Stimulated activated memory B cell treated with anti-CD40 and anti-IgM and Interleukin-4, amounts not matched to agents 10 μg/mL and 1 μg/mL and 100 μg/mL, for 72 hours (primary cell): ENCODE results near the gene C16orf74.
A peak's percentile ranks its signal among the peaks of the same experiment; 100 is the strongest.

Source experiments
- ATAC-seq: fragments of 150-1000 bp; cut with Tn5 transposase; 2 replicates; pipeline ENCODE4 v1.10.0; 2021
- H3K27ac Mint-ChIP-seq: one replicate; pipeline ENCODE4 v1.8.0; 2022; ENCODE audit warnings: mild to moderate bottlenecking, mixed read lengths
- H3K27me3 Mint-ChIP-seq: one replicate; pipeline ENCODE4 v1.8.0; 2022; ENCODE audit warnings: mixed read lengths
- H3K36me3 Mint-ChIP-seq: one replicate; pipeline ENCODE4 v1.8.0; 2022; ENCODE audit warnings: mixed read lengths
- H3K4me1 Mint-ChIP-seq: one replicate; pipeline ENCODE4 v1.8.0; 2022; ENCODE audit warnings: mixed read lengths
- H3K4me3 Mint-ChIP-seq: one replicate; pipeline ENCODE4 v1.8.0; 2022; ENCODE audit warnings: mild to moderate bottlenecking, moderate library complexity, mixed read lengths
- H3K9me3 Mint-ChIP-seq: one replicate; pipeline ENCODE4 v1.8.0; 2022; ENCODE audit warnings: mixed read lengths

The C16orf74 gene

DNA sequence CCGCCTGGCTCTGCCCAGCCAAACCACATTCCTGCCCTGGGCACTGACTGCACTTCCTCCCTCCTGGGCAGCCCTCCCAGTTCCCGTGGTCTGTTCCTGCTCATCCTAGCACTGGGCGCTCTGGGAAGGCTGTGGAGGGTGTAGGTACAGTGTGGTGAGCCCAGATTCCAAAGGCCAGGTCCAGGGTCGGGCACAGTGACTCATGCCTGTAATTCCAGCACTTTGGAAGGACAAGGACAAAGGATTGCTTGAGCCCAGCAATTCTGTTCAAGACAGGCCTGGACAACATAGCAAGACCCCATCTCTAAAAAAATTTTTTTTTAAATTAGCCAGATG is 30.6 kb downstream of the C16orf74 start:
- no peaks in the 10 kb centered on the region for H3K9me3 Mint-ChIP-seq
- H3K27me3 Mint-ChIP-seq: no peaks in the 10 kb centered on the region
- H3K4me3 Mint-ChIP-seq: no peak overlapping the region
- H3K27ac Mint-ChIP-seq: no peak overlapping the region
- no peaks in the 10 kb centered on the region for H3K36me3 Mint-ChIP-seq
- H3K4me1 Mint-ChIP-seq: peaks cover 31% of the 10 kb centered on the region
- no peak for ATAC-seq

DNA sequence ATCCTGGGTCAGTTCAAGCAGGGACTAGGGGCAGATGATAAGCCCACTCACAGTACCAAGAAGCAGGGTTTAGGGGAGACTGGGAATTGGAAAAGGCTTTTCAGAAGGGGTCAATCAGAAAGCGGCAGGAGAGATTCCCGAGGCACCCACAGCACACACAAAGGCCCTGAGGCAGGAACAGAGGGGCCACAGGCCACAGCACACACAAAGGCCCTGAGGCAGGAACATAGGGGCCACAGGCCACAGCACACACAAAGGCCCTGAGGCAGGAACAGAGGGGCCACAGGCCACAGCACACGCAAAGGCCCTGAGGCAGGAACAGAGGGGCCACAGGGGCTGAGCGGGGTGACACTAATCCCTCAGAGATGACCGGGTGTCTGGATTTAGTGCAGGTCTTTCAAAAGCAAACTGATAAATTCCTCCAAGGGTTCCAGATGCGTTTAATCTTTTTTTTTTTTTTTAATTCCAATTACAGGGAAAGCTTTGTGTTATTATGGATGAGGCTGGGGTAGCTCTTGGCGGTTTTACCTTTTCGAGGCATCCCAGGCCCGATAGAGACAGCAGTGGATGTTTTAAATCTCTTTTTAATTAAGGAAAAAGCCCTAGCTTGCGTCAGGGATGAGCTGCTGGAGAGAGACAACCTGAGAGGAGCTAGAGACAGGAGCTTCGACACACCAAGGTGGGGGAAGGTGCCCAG is 31.1 kb downstream of the C16orf74 start:
- ATAC-seq: no peak
- H3K36me3 Mint-ChIP-seq: no peaks in the 10 kb centered on the region
- no peaks in the 10 kb centered on the region for H3K9me3 Mint-ChIP-seq
- no peak overlapping the region for H3K27ac Mint-ChIP-seq
- H3K4me1 Mint-ChIP-seq: peaks cover 31% of the 10 kb centered on the region
- no peak overlapping the region for H3K4me3 Mint-ChIP-seq
- H3K27me3 Mint-ChIP-seq: no peaks in the 10 kb centered on the region

DNA sequence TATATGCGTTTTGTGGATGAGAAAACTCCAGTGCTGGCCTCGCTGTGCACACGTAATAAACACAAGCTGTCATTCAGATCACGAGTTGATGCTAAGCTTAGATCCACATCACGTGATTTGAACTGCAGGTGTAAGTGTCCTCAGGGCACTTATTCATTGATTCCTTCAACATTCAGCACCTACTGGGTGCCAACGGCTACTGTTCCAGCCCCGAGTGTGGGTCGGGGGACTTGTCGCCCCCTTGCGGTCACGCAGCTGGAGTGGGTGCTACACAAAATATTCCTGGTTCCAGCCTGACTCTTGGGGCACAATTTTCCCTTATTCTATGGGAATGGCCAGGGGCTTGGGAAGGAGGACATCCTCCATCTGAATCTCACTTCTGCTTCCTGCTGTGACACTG is 32.2 kb downstream of the C16orf74 start:
- Mint-ChIP-seq H3K9me3 (no peaks in the 10 kb centered on the region), H3K4me3 (no peak overlapping the region), H3K27me3 (no peaks in the 10 kb centered on the region), H3K36me3 (no peaks in the 10 kb centered on the region), H3K27ac (no peak overlapping the region), H3K4me1 (peaks cover 31% of the 10 kb centered on the region)
- no peak for ATAC-seq

DNA sequence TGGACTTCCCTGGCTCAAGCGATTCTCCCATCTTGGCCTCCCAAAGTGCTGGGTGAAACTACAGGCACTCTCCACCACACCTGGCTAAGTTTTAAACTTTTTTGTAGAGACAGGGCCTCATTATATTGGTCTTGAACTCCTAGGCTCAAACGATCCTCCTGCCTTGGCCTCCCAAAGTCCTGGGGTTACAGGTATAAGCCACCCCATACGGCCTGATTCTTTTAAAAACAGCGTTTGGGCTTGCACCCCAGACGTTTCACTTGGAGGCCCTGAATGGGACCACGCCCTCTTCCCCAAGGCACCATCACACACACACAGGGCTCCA is 32.8 kb downstream of the C16orf74 start:
- Mint-ChIP-seq H3K27me3 (no peaks in the 10 kb centered on the region), H3K27ac (no peak overlapping the region)

DNA sequence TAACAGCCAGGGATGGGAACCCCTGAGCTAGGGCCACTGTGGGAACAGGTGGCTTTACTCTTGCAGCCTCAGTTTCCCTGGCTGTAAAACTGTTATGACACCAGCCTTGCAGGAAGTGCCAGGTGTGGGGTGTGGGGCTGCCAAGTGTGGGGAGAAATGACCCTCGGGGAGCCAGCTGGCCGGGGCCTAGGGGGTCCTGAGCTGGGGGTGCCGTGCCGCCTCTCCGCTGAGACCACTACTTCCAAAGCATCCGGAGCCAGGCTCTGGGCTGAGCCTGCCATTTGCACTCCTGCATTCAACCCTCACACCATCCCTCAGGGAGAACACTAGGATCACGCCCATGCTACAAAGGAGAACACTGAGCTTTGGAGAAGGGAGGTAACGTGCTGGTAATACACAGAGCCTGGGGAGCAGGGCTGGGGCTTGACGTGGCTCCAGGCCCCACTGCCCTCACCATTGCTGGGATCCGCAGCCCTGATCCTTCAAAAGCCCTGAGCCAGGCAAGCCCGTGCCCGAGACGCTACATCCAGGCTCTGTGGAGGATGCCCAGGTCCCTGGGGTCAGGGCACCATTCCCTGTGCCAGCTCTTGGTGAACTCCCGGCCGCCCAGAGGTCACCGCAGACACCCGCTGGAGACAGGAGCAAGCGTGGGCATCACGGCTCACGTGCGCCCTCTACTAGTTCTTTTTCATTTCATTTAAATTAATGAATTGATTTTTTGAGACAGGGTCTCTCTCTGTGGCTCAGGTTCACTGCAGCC is 33.3 kb downstream of the C16orf74 start:
- no peak overlapping the region for H3K4me3 Mint-ChIP-seq
- no peaks in the 10 kb centered on the region for H3K27me3 Mint-ChIP-seq
- peaks cover 8% of the 10 kb centered on the region for H3K36me3 Mint-ChIP-seq
- no peak overlapping the region for H3K27ac Mint-ChIP-seq
- peaks cover 31% of the 10 kb centered on the region for H3K4me1 Mint-ChIP-seq
- peak; percentile 34 for ATAC-seq
- no peaks in the 10 kb centered on the region for H3K9me3 Mint-ChIP-seq

More for the DNA sequence above, 32.8 kb downstream of the C16orf74 start:
- peaks cover 3% of the 10 kb centered on the region for H3K36me3 Mint-ChIP-seq
- no peak overlapping the region for H3K4me3 Mint-ChIP-seq
- H3K9me3 Mint-ChIP-seq: no peaks in the 10 kb centered on the region
- no peak for ATAC-seq
- H3K4me1 Mint-ChIP-seq: peaks cover 31% of the 10 kb centered on the region

DNA sequence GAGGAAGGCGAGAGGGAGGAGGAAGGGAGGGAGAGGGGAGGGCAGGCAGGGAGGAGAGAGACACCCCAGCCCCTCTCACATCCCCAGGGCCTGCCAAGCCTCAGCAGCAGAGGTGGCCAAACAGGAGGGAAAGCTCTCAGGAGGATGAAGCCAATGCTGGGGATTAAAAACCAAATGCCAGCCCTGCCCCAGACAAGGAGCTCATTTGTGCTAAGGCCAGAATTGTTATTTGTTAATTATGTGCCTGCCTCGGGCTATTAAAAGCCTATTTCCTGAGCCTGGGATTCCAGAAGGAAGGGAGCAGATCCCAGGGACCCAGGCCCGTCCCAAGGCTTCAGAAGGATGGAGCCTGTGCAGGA is 34.2 kb downstream of the C16orf74 start:
- Mint-ChIP-seq H3K27me3 (no peaks in the 10 kb centered on the region), H3K4me1 (peaks cover 31% of the 10 kb centered on the region), H3K4me3 (no peak overlapping the region), H3K27ac (no peak overlapping the region), H3K36me3 (peaks cover 16% of the 10 kb centered on the region), H3K9me3 (peaks cover 3% of the 10 kb centered on the region)
- ATAC-seq: no peak

DNA sequence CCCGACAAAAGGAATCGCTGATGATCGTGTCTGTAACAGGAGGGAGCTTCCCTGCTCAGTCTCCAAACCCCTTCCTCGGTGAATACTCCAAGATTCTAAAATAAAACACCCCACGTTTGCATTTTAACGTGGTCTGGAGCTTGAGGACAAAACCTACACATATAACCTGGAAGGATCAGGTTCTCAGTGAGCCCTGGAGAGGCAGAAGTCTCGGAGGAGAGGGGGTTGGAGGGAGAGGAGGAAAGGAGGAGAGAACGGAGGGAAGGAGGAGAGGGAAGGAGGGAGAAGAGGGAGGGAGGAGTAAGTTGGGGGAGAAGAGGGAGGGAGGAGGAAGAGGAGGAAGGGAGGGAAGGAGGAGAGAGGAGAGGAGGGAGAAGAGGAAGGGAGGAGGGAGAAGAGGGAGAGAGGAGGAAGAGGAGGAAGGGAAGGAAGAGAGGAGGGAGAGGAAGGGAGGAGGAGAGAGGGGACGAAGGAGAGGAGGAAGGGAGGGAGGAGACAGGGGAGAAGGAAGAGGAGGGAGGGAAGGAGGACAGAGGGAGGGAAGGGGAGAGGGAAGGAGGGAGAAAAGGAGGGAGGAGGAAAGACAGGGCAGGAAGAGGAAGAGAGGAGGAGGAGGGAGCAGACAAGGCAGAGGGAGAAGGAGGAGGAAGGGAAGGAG is 34.7 kb downstream of the C16orf74 start:
- H3K27ac Mint-ChIP-seq: peak overlapping the region; percentile 32
- peaks cover 16% of the 10 kb centered on the region for H3K36me3 Mint-ChIP-seq
- H3K4me1 Mint-ChIP-seq: peaks cover 31% of the 10 kb centered on the region
- H3K4me3 Mint-ChIP-seq: no peak overlapping the region
- ATAC-seq: no peak
- H3K27me3 Mint-ChIP-seq: no peaks in the 10 kb centered on the region
- H3K9me3 Mint-ChIP-seq: peaks cover 3% of the 10 kb centered on the region

DNA sequence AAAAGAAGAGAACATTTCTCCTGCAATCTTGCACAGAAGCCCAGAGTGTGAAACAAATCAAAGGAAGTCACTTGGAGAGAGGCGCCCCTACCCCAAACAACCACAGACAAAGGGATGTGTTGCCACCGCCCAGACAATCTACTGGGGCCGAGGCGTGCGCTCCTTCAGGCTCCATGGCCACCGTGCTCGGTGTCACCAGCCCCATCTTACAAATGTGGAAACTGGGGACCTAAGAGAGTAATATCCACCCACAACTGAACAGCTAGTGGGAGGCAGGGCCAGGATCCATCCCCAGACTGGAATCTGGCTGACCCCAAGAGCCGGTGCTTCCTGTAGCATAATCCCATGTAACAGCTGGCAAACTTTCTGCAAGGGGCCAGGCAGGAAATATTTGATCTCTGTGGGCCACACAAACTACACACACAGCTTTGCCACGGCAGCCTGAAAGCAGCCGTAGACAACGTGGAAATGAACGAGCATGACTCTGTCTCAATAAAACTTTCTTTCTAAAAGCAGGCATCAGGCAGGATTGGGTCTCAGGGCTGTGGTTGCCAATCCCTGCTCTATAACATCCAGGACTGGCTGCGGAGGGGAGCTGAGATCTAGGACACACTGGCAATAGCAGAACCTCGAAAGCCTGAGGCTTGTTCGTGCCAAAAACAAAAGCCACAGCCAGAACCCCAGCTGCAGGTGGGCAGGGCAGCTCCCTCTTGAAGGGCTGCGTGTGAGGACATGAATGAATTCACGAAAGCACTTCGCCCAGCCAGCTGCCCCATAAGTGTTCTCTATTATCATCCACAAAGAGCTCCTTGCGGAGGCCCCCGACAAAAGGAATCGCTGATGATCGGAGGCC is 35.5 kb downstream of the C16orf74 start:
- Mint-ChIP-seq H3K27ac (peak overlapping the region; percentile 32), H3K9me3 (peaks cover 3% of the 10 kb centered on the region), H3K4me1 (peaks cover 31% of the 10 kb centered on the region), H3K27me3 (no peaks in the 10 kb centered on the region), H3K4me3 (no peak overlapping the region), H3K36me3 (peaks cover 16% of the 10 kb centered on the region)
- no peak for ATAC-seq

DNA sequence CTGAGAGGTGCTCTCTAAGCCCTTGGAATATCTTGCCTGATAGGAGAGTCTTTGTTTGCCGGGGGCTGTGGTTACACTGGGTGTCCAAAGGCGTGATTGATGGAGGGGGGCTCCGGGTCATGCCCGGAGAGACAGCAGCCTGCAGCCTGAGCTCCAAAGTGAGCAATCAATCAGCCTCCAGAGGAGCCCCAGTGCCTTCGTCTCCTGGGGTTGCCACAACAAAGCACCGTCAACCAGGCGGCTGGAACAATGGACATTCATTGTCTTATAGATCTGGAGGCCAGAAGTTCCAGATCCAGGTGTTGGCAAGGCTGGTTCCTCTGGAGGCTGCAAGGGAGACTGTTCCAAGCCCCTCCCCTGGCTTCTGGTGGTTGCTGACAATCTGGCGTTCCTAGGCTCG is 38.1 kb downstream of the C16orf74 start:
- H3K36me3 Mint-ChIP-seq: peaks cover 16% of the 10 kb centered on the region

DNA sequence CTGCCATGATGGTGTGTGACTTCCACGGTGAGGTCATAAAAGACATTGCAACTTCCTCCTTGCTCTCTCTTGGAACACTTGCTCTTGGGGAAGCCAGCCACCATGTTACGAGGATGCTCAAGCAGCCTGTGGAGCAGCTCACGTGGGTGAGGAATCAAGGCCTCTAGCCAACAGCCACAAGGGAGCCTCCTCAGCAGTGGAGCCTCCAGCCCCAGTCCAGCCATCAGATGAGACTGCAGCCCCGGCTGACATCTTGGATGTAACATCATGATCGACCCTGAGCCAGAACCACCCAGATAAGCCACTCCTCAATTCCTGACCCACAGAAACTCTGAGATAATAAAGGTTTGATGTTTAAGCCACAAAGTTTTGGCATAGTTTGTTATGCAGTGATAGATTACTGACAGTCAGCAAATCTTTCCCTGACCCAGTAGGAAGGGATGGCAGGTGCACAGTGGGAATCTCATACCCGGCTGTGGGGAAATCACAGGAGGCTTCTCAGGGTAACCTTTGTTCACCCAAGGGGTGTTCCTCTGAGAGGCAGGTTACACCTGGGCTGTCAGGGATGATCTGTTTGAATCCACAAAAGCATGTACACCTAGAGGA is 38.8 kb downstream of the C16orf74 start:
- Mint-ChIP-seq H3K27me3 (no peaks in the 10 kb centered on the region), H3K4me3 (no peak overlapping the region), H3K4me1 (peaks cover 11% of the 10 kb centered on the region), H3K9me3 (peaks cover 3% of the 10 kb centered on the region), H3K27ac (no peak overlapping the region), H3K36me3 (peaks cover 16% of the 10 kb centered on the region)
- no peak for ATAC-seq

More for the DNA sequence above, 38.1 kb downstream of the C16orf74 start:
- ATAC-seq: no peak
- Mint-ChIP-seq H3K9me3 (peaks cover 3% of the 10 kb centered on the region), H3K4me3 (no peak overlapping the region), H3K27me3 (no peaks in the 10 kb centered on the region), H3K27ac (no peak overlapping the region), H3K4me1 (peaks cover 14% of the 10 kb centered on the region)

DNA sequence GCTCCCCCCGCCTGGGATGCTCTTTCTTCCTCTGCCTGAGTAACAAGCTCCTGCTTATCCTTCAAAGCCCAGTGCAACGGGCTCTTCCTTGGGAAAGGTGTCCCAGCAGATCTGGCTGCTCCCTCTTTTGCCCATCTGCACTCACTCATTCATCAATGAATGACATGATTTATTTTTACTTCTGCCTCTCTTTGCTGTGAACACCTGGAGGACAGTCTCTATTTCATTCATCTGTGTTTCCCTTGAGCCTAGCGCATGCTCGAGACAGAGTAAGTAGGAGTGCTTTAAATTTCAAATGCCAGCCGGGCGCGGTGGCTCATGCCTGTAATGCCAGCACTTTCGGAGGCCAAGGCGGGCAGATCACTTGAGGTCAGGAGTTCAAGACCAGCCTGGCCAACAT is 40.2 kb downstream of the C16orf74 start:
- no peaks in the 10 kb centered on the region for H3K27me3 Mint-ChIP-seq
- H3K4me1 Mint-ChIP-seq: peaks cover 5% of the 10 kb centered on the region
- H3K4me3 Mint-ChIP-seq: no peak overlapping the region
- H3K27ac Mint-ChIP-seq: no peak overlapping the region
- ATAC-seq: no peak
- H3K36me3 Mint-ChIP-seq: peaks cover 16% of the 10 kb centered on the region
- H3K9me3 Mint-ChIP-seq: peaks cover 3% of the 10 kb centered on the region

DNA sequence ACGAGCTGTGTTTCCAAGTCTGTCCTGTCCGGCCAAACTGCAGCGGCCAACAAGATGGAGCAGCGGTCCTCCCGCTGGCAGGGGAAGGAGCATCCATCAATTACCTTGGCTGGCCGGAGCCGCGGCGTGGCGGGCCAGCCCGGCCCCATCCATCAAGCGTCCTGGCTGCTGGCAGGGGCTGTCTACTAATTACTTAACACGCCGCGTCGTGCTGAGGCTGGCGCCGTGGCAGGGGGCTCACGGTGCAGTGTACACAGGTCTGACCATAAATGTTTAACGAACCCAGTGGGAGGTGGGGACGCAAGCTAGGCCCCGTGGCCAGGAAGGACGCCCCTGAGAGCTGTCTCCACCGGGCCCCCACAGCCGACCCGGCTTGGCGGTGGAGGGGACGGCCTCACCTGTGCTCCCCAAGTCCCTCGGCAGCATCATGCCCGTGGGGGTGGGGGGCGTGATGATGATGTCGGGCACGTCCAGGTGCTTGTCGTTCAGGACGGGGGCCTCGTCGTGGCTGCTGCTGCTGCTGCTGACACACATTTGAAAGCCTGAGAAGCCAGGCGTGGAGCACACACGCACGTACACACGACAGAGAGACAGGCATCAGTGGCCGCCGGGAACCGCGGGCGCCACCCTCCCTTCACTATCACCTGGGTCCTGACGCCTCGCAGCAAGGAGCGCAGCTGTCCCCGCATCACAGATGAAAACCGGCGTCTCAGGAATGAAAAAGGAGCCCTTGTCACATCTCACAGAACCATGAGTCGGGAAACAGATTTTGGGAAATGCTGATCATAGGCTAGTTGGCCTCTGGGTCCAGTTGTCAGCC is 40.9 kb downstream of the C16orf74 start:
- Mint-ChIP-seq H3K4me3 (no peak overlapping the region), H3K27me3 (no peaks in the 10 kb centered on the region), H3K27ac (no peak overlapping the region), H3K9me3 (peaks cover 3% of the 10 kb centered on the region), H3K4me1 (no peaks in the 10 kb centered on the region), H3K36me3 (peaks cover 16% of the 10 kb centered on the region)
- no peak for ATAC-seq

DNA sequence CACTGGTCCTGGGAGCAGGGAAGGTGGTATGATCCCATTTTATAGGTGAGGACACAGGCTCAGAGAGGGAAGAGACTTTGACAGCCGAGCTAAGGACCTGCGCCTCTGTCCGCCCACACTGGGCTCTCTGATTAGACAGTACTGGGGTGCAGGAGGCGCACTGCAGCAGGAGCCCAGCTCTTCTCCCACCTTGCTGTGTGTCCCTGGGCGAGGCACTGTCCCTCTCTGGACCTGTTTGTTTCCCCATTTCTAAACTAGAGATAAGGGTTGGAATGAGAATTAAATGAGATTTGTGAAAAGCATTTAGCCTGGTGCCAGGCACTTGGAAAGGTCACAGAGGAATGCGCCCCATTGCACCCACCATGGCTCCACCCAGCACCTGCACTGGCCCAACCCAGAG is 42.6 kb downstream of the C16orf74 start:
- peaks cover 3% of the 10 kb centered on the region for H3K9me3 Mint-ChIP-seq
- H3K4me1 Mint-ChIP-seq: no peaks in the 10 kb centered on the region
- no peak for ATAC-seq
- H3K27me3 Mint-ChIP-seq: no peaks in the 10 kb centered on the region
- no peak overlapping the region for H3K27ac Mint-ChIP-seq
- no peak overlapping the region for H3K4me3 Mint-ChIP-seq
- H3K36me3 Mint-ChIP-seq: peaks cover 15% of the 10 kb centered on the region

DNA sequence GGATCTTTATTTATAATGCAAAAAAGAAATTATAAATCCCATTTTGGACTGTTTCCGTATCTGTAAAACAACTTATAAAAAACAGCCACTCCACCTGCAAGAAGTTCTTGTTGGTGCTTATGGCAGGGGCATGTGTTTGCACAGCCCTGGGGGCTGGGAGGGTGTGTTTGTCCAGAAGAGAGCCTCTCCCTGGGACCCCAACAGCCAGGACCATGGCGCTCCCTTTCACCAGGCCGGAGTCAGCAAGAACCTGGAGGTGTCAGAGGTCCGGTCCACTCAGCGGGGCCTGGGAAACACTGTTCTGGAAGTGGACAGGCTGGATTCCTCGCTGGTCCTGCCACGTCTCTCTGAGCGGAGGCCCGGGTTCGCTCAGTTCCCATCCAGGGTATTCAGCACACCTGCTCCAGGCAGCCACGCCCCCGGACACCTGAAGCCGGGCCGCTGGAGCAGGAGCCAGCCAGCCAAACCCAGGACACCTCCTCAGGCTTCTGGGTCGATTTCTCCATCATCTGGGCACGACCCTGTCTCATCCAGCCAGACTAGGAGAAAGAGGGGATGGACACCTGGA is 43.3 kb downstream of the C16orf74 start:
- Mint-ChIP-seq H3K27ac (no peak overlapping the region), H3K27me3 (no peaks in the 10 kb centered on the region), H3K4me1 (no peaks in the 10 kb centered on the region), H3K9me3 (peaks cover 3% of the 10 kb centered on the region), H3K4me3 (no peak overlapping the region), H3K36me3 (peaks cover 8% of the 10 kb centered on the region)
- no peak for ATAC-seq
